ENCODE measurements around the gene RCAN3.

- no peak for TF ChIP-seq CTCF (IDR thresholded peaks at IDR 0.05)
- TF ChIP-seq POLR2A (IDR thresholded peaks at IDR 0.05), result no peak
- TF ChIP-seq EP300 (IDR thresholded peaks at IDR 0.05), result no peak
Measured at GRCh38 chr1:24474193-24474592, 28.4 kb upstream of the RCAN3 start.

All from tibial nerve (tissue), 4 donors.